GM06990 (cell line): Measurements from ENCODE around the gene WDR83.
"Not testable (repeated sequence)": the region's sequence is repeated elsewhere in the genome, so short reads cannot be mapped to it uniquely, and the experiment has no call there.

Source experiments
- DNase-seq: peaks from one replicate; pipeline ENCODE4 v3.0.0-alpha.2; 2011; ENCODE audit not compliant: insufficient read length; ENCODE audit errors: extremely low read depth
- H3K27me3 ChIP-seq: replicated peaks from 2 replicates; pipeline ENCODE4 v1.6.0; 2011; ENCODE audit warnings: low read length; ENCODE audit not compliant: control insufficient read depth, insufficient read depth
- H3K36me3 ChIP-seq: 2 replicates; pipeline ENCODE4 v1.5.1; 2011; ENCODE audit warnings: low read length; ENCODE audit not compliant: control insufficient read depth, insufficient read depth
- H3K4me3 ChIP-seq: replicated peaks from 2 replicates; pipeline ENCODE4 v1.5.1; 2011; ENCODE audit warnings: low read depth, mild to moderate bottlenecking, control low read depth, low read length
- CTCF ChIP-seq: IDR thresholded peaks from 2 replicates; pipeline ENCODE4 v1.5.1; 2011; ENCODE audit warnings: low read length, control low read depth, mild to moderate bottlenecking, inconsistent platforms; ENCODE audit not compliant: insufficient read depth, poor library complexity, severe bottlenecking

WDR83 gene

GRCh38 chr19:12672744-12673143, 6.1 kb downstream of the WDR83 start:
- DNase-seq: no peak
- Histone ChIP-seq H3K4me3 (no peak overlapping the region), H3K36me3 (peaks cover 35% of the 10 kb centered on the region), H3K27me3 (no peaks in the 10 kb centered on the region)
- no peak for TF ChIP-seq CTCF

- Histone ChIP-seq H3K36me3 (peaks cover 48% of the 10 kb centered on the region), H3K27me3 (no peaks in the 10 kb centered on the region), H3K4me3 (no peak overlapping the region)
- no peak for DNase-seq
- TF ChIP-seq CTCF: no peak
Observed at GRCh38 chr19:12675399-12675798, 8.8 kb downstream of the WDR83 start.

GRCh38 chr19:12675940-12676339, 9.3 kb downstream of the WDR83 start:
- no peak for DNase-seq
- no peak for TF ChIP-seq CTCF
- H3K36me3 ChIP-seq: peaks cover 48% of the 10 kb centered on the region
- no peak overlapping the region for H3K4me3 ChIP-seq
- H3K27me3 ChIP-seq: no peaks in the 10 kb centered on the region

- peaks cover 48% of the 10 kb centered on the region for H3K36me3 ChIP-seq
- TF ChIP-seq CTCF: peak; percentile 90
- no peak overlapping the region for H3K4me3 ChIP-seq
- no peaks in the 10 kb centered on the region for H3K27me3 ChIP-seq
- peak; percentile 61 for DNase-seq
Observed at GRCh38 chr19:12676384-12676792, 9.8 kb downstream of the WDR83 start.

GRCh38 chr19:12676928-12677327, 10.3 kb downstream of the WDR83 start:
- Histone ChIP-seq H3K4me3 (no peak overlapping the region), H3K27me3 (no peaks in the 10 kb centered on the region), H3K36me3 (peaks cover 48% of the 10 kb centered on the region)
- no peak for DNase-seq
- no peak for TF ChIP-seq CTCF

- not testable (repeated sequence) for H3K4me3 ChIP-seq, H3K27me3 ChIP-seq, DNase-seq
- peaks cover 42% of the 10 kb centered on the region for H3K36me3 ChIP-seq
Observed at GRCh38 chr19:12678039-12678438, 11.4 kb downstream of the WDR83 start.
